Esophagus muscularis mucosa (tissue), 4 donors: Measurements from ENCODE around the gene RNF39. TPM values are rescaled to one million over a fixed set of nuclear protein-coding genes. Genes with fewer than 3 reads are reported as not detected.

Experiments
- DNase-seq: peaks from one replicate; pipeline ENCODE4 v3.0.0-alpha.2; 2017; ENCODE audit errors: extremely low spot score
- H3K27ac ChIP-seq, 4 donors: fragments of 200-600 bp; sonication (generic); replicated peaks in 1 of 4; 1 replicate in 3 of 4; 2 replicates in 1 of 4; pipeline ENCODE4 v1.5.1; 2016 to 2019; ENCODE audit warnings: mild to moderate bottlenecking in 1 of 4
- H3K27me3 ChIP-seq, 4 donors: fragments of 200-600 bp; sonication (generic); one replicate each; pipeline versions ENCODE4 v1.5.1 to v1.6.0; 2016 to 2019
- H3K36me3 ChIP-seq, 4 donors: fragments of 200-600 bp; sonication (generic); one replicate each; pipeline ENCODE4 v1.5.1; 2016 to 2019
- H3K4me1 ChIP-seq, 4 donors: fragments of 200-600 bp; sonication (generic); one replicate each; pipeline ENCODE4 v1.5.1; 2016 to 2019
- H3K4me3 ChIP-seq, 4 donors: fragments of 200-600 bp; sonication (generic); 1 replicate in 2 of 4; 2 replicates in 2 of 4; pipeline ENCODE4 v1.5.1; 2016 to 2019; ENCODE audit warnings: mild to moderate bottlenecking in 4 of 4, moderate library complexity in 1 of 4
- H3K9me3 ChIP-seq, 4 donors: fragments of 200-600 bp; sonication (generic); 1 replicate in 3 of 4; 2 replicates in 1 of 4; pipeline ENCODE4 v1.5.1; 2016 to 2019
- EP300 ChIP-seq: sonication (generic); formaldehyde crosslinking; IDR thresholded peaks from one replicate; pipeline ENCODE4 v1.6.1; 2017; ENCODE audit warnings: antibody characterized with exemption
- POLR2A ChIP-seq: fragments of 450-650 bp; IDR thresholded peaks from one replicate; pipeline ENCODE4 v1.6.1; 2017; ENCODE audit warnings: antibody characterized with exemption, moderate library complexity, mild to moderate bottlenecking, low read depth
- POLR2AphosphoS5 ChIP-seq, 2 donors: sonication (generic); formaldehyde crosslinking; IDR thresholded peaks; one replicate each; pipeline ENCODE4 v1.6.1; 2017; ENCODE audit warnings: antibody characterized with exemption in 2 of 2
- WGBS: methylation state at CpG from one replicate; pipeline ENCODE4 v1.1.5; 2018; 5-methylcytosine and 5-hydroxymethylcytosine counted together
- intact Hi-C: fragments of 100-400 bp; cut with DNase I; formaldehyde crosslinking; loops from one replicate; pipeline ENCODE4 v1.15.1; 2023
- total RNA-seq, 4 donors: library from RNA; depleted of rRNA; stranded (reverse); fragments of >200 nt; gene quantifications; one replicate each; pipeline versions ENCODE4 v1.1.0 to v1.2.1, GENCODE V29; 2016
- TF ChIP-seq, protein P1 (sequence below), 3 experiments: fragments of 200-600 bp in 2 of 3; fragments of 450-650 bp in 1 of 3; sonication (generic) in 2 of 3; IDR thresholded peaks; one replicate each; pipeline ENCODE4 v1.5.1; 2017 to 2019; ENCODE audit warnings: antibody characterized with exemption in 3 of 3, mild to moderate bottlenecking in 2 of 3, moderate library complexity in 1 of 3

The RNF39 gene
- total RNA-seq, 4 donors from 2014 or later, result 0.11 TPM; not detected in 3

DNA sequence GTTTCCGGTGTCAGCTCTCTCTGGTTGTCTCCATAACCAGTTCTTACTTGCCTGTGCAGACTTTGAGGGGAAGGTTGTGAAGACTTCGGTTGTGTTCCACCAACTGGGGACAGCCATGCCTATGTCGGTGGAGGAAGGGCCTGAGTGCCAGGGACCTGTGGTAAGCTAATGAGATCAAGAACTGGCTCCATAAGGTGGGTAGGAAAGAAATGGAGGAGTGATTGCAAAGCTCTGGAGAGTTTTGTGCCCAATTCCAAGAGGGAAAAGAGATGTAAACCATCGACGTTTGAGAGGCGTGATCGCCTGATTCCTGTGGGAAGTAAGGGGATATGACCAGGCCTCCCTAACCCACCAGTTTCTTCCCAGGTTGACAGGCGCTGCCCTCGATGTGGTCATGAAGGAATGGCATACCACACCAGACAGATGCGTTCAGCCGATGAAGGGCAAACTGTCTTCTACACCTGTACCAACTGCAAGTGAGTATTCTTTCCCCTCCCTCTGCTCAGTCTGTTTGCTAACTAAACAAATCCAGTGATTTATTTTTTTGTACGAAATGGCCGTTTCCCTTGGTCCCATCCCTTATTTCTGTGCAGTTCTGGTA lies 13.6 kb downstream of the RNF39 start:
- Histone ChIP-seq H3K4me3 (peak overlapping the region; percentile 79 to 94 (median 89)), H3K36me3 (peaks cover 0 to 29% (median 14%) of the 10 kb centered on the region in 4 donors), H3K27me3 (no peaks in the 10 kb centered on the region), H3K27ac (peak overlapping the region; percentile 85 to 92 (median 90)), H3K4me1 (peaks cover 23 to 44% (median 40%) of the 10 kb centered on the region in 4 donors), H3K9me3 (no peaks in the 10 kb centered on the region)
- DNase-seq, result no peak
- no peak for TF ChIP-seq POLR2AphosphoS5 (IDR thresholded peaks at IDR 0.05)
- TF ChIP-seq, protein P1, sequence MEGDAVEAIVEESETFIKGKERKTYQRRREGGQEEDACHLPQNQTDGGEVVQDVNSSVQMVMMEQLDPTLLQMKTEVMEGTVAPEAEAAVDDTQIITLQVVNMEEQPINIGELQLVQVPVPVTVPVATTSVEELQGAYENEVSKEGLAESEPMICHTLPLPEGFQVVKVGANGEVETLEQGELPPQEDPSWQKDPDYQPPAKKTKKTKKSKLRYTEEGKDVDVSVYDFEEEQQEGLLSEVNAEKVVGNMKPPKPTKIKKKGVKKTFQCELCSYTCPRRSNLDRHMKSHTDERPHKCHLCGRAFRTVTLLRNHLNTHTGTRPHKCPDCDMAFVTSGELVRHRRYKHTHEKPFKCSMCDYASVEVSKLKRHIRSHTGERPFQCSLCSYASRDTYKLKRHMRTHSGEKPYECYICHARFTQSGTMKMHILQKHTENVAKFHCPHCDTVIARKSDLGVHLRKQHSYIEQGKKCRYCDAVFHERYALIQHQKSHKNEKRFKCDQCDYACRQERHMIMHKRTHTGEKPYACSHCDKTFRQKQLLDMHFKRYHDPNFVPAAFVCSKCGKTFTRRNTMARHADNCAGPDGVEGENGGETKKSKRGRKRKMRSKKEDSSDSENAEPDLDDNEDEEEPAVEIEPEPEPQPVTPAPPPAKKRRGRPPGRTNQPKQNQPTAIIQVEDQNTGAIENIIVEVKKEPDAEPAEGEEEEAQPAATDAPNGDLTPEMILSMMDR (IDR thresholded peaks at IDR 0.05), result no peak
- TF ChIP-seq EP300, result no peak
- intact Hi-C loops, result loop anchor here (10.0 kb wide), 1 partner anchor 117 kb away; the partner anchor contains the start of gene HLA-A
- 65% methylated on average over 13 of the region's 13 CpGs for WGBS

DNA sequence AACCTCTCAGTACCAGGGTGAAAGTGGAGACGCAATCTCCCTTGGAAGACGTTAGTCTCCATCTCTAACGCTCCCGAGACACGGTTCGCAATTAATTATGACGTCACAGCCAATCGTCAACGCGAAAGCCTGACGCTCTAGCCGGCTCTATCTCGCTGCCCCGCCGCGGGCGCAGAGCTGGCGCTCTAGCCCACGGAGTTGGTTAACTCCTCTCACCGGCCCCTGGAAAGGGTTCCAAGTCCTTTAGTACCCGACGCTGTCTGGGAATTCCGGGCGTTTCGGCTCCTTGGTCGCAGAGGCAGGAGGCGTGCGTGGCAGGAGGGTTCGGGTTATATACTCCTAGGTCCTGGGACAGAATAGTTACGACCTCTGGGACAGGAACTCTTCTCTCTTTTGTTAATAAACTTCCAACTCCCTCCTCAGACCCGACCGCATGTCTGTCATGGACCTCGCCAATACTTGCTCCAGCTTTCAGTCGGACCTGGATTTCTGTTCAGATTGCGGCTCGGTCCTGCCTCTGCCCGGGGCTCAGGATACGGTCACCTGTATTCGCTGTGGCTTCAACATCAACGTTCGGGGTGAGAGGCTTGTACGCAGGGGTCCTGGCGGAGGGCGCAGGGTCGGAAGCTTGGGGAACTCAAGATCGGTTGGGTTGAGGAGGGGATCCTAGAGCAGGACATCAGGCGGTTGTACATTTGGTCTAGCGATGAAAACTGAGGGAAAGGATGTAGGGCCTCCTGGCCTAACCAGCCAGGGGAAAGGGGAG lies 14.3 kb downstream of the RNF39 start, which contains the start of gene POLR1H:
Gene POLR1H, plus strand, starts transcription at position 174 of the 766 bp plus-strand sequence. Its CDS starts 260 bp downstream, at position 434.
- Histone ChIP-seq H3K36me3 (peaks cover 0 to 36% (median 17%) of the 10 kb centered on the region in 4 donors), H3K27ac (peak within 1 kb of the TSS; percentile 85 to 92 (median 90)), H3K9me3 (no peaks in the 10 kb centered on the region), H3K27me3 (no peaks in the 10 kb centered on the region), H3K4me1 (peaks cover 23 to 43% (median 38%) of the 10 kb centered on the region in 4 donors), H3K4me3 (peak within 1 kb of the TSS; percentile 79 to 94 (median 89))
- no peak for TF ChIP-seq EP300
- TF ChIP-seq, protein P1 (IDR thresholded peaks at IDR 0.05), result no peak
- peak; percentile 66 for TF ChIP-seq POLR2A
- TF ChIP-seq POLR2AphosphoS5 (IDR thresholded peaks at IDR 0.05), result peak; percentile 95 to 97
- intact Hi-C loops, result loop anchor here (10.0 kb wide), 1 partner anchor 116 kb away; the partner anchor contains the start of gene HLA-A
- DNase-seq, result peak; percentile 96
- WGBS, result 0% methylated on average over 41 of the region's 48 CpGs

DNA sequence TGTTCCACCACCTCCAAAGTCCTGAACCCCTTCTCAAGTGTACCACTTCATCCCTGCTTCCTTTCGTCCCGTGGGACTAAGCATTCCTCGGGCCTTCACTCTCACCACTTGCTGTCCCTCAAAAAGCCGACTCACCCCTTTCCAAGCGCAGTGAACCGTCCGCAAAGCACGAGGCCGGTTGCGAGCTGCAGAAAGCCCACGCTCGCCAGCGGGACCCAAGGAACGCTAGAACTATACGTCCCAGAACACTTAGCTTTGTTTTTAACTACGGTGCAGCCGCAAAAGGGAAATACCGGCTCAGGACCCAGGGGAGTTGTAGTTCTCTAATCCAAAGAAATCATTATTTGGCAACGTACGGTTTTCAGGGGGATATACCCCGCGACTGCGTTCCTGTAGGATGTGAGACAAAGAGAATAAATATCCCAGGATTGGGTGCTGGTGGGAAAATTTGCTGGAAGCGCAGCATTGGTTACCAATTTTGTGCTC lies 14.9 kb downstream of the RNF39 start:
- peaks cover 0 to 40% (median 23%) of the 10 kb centered on the region in 4 donors for H3K36me3 ChIP-seq
- DNase-seq, result no peak

DNA sequence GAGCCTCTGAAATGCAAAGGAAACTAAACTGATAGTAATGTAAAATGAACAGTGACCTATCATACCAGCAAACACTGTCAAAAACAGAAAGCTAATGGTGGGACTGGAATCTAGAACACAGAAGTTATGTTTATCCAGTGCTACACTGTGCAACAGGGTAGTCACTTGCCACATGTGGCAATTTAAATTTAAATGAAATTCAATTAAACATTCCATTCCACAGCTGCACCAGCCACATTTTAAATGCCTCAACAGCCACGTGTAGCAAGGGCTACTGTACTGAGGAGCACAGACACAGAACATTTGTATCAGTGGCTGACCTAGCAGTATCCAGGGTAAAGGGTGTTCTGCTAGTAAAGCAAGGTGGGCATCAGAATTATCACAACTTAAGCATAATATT lies 20.1 kb downstream of the RNF39 start:
- Histone ChIP-seq H3K4me1 (peaks cover 8 to 14% (median 11%) of the 10 kb centered on the region in 4 donors), H3K36me3 (peaks cover 0 to 48% (median 31%) of the 10 kb centered on the region in 4 donors), H3K4me3 (no peak overlapping the region), H3K27ac (no peak overlapping the region), H3K27me3 (no peaks in the 10 kb centered on the region), H3K9me3 (no peaks in the 10 kb centered on the region)
- TF ChIP-seq, protein P1 (IDR thresholded peaks at IDR 0.05), result no peak
- no peak for TF ChIP-seq POLR2A
- no peak for TF ChIP-seq EP300
- no peak for TF ChIP-seq POLR2AphosphoS5 (IDR thresholded peaks at IDR 0.05)
- DNase-seq, result no peak
- 56% methylated on average over 1 of the region's 1 CpG for WGBS
- intact Hi-C loops, result no loop called here

More for the DNA sequence above, 14.9 kb downstream of the RNF39 start:
- WGBS, result under 1% methylated on average over 24 of the region's 24 CpGs
- peak overlapping the region; percentile 85 to 92 (median 90) for H3K27ac ChIP-seq
- peak overlapping the region; percentile 79 to 94 (median 89) for H3K4me3 ChIP-seq
- no peaks in the 10 kb centered on the region for H3K9me3 ChIP-seq
- intact Hi-C loops, result loop anchor here (10.0 kb wide), 1 partner anchor 116 kb away; the partner anchor contains the start of gene HLA-A
- TF ChIP-seq, protein P1 (IDR thresholded peaks at IDR 0.05), result no peak
- TF ChIP-seq EP300 (no peak), POLR2AphosphoS5 (IDR thresholded peaks at IDR 0.05) (no peak), POLR2A (no peak)
- H3K4me1 ChIP-seq, result peaks cover 17 to 37% (median 32%) of the 10 kb centered on the region in 4 donors
- H3K27me3 ChIP-seq, result no peaks in the 10 kb centered on the region
